Glomerular visceral epithelial cell (primary cell): Measurements from ENCODE around the gene OR1I1.
"Not testable (repeated sequence)": the region's sequence is repeated elsewhere in the genome, so short reads cannot be mapped to it uniquely, and the experiment has no call there.

Experiments
- DNase-seq: peaks from one replicate; pipeline ENCODE4 v3.0.0-alpha.2; 2016; ENCODE audit errors: extremely low spot score

The OR1I1 gene, protein sequence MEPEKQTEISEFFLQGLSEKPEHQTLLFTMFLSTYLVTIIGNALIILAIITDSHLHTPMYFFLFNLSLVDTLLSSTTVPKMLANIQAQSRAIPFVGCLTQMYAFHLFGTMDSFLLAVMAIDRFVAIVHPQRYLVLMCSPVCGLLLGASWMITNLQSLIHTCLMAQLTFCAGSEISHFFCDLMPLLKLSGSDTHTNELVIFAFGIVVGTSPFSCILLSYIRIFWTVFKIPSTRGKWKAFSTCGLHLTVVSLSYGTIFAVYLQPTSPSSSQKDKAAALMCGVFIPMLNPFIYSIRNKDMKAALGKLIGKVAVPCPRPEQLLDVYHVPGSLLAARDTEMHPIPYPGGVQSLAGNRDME

DNA sequence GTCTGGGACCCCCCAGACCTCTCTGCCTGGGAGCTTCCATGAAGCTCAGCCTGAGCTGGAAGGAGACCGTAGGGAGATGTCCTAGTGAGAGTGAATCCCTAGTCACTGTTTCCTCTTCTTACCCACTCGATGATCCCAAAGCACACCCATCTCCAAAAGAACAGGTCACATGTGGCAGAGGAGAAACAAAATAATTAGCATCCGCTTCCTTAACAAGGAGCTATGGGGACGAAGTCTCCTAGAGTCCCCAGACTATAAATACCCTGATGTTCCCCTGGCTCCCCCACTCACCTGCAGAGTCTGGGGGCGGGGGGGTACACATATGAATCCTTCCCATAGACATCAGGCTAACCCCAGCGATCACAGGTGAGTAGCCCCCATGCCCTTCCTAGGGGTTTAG is at the start of gene OR1I1:
OR1I1 (plus strand) TSS at position 301 of the 400 bp plus-strand sequence. CDS start 4,855 bp downstream, outside the sequence.
- DNase-seq: no peak

DNA sequence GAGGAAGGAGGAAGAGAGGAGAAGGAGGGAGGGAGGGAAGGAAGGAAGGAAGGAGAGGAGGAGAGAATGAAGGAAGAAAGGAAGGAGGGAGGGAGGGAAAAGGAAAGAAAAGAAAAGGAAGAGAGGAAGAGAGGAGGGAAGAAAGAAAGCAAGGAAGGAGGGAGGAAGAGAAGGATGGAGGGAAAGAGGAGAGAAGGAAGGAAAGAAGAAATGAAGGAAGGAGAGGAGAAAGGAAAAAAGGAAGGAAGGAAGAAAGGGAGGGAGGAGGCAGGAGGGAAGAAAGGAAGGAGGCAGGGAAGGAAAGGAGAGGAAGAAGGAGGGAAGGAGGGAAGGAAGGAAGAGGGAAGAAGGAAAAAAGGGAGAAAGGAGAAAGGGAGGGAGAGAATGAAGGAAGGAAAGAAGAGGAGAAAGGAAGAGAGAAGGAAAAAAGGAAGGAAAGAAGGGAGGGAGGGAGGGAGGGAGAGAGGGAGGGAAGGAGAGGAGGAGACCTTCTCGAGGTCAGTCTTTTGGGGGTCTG is 46.2 kb upstream of the OR1I1 start:
- no peak for DNase-seq

DNA sequence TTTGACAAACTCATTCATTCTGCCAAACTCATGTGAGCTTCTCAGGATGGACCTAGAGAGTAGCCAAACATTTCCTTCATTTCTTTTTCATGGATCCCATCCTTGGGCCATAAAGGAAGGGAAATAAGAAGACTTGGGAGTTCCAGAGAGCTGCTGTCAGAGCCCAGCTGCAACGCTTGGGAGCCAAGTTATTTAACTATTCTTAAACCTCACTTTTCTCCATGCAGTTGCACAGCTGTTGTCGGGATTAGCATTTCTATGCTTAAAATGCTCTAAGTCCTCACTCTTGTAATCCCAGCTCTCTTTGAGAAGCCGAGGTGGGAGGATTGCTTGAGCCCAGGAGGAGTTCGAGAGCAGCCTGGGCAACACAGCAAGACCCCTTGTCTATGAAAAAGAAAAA is 44.4 kb upstream of the OR1I1 start:
- no peak for DNase-seq

DNA sequence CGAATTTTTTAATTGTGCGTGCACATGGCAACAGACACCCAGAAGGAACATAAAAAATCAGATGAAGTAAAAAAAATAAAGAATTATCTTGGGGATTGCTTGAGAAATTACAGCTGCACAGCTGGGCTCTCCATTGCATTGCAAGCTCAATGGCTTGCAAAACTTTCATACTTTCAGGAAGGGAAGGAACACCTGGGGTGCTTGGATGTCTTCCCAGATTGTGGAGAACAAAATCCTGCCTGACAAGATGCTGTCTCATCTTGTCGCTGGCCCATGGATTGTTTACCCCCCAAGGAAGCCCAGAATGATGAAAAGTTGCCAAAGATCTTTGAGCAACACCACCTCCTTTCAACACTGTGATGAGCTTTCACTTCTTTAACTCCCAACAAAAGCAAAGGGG is 43.7 kb upstream of the OR1I1 start:
- no peak for DNase-seq

DNA sequence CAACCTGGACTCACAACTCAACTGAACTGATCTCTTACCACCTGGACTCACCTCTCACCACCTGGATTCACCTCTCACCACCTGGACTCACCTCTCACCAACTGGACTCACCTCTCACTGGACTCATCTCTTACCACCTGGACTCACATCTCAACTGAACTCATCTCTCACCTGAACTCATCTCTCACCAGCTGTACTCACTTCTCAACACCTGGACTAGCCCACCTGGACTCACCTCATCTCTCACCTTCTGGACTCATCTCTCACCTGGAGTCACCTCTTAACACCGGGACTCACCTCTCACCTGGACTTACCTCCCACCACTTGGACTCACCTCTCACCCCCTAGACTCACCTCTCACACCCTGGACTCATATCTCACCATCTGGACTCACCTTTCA is 40.0 kb upstream of the OR1I1 start:
- DNase-seq: no peak

DNA sequence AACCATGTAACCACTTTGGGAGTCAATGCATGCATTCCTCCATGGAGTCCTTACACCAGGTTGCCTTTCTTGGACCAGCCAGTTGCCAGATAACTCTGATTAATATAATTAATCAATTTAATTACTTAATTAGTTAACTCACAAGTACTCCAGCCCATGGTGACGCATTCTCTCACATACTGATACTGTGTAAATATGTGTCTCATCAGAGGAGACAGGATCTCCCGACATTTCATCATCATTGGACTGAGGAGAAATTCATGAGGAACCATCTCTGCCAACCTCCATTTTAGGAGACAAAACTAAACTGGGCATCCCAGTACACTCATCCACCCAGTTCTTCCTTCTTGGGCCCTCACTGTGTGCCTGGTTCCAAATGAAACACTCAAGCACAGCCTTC is 39.2 kb upstream of the OR1I1 start:
- DNase-seq: no peak

DNA sequence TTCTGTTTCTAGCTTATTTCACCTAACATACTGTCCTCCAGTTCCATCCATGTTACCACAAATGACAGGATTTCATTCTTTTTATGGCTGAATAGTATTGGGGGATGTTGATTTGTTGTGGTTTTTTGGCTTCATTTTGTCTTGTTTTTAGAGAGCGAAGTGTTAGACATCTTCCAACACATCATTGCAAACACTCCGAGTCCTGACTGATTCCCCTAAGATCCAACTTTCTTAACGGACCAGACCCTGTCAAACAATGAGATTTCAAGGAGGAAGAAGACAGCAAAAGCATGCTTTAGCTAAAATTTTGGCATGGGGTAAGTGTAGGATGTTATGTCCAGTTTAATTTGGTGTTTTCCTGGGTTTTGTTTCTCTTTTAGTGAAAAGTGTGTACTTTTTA is 36.5 kb upstream of the OR1I1 start:
- DNase-seq: no peak

DNA sequence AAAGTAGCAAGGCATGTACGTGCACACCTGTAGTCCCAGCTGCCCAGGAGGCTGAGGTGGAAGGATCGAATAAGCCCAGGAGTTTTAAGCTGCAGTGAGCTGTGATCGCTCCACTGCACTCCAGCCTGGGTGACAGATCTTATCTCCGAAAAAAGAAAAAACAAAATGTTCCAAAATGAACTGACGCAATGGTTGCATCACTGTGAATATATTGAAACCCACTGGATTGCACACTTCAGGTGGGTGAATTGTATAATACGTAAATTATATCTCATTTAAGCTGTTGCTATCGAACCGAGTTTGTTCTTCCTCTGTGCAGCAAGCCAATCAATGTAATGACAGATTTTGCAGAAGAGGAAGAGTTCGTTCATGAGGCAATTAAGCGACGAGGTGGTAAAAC is 34.3 kb upstream of the OR1I1 start:
- no peak for DNase-seq

DNA sequence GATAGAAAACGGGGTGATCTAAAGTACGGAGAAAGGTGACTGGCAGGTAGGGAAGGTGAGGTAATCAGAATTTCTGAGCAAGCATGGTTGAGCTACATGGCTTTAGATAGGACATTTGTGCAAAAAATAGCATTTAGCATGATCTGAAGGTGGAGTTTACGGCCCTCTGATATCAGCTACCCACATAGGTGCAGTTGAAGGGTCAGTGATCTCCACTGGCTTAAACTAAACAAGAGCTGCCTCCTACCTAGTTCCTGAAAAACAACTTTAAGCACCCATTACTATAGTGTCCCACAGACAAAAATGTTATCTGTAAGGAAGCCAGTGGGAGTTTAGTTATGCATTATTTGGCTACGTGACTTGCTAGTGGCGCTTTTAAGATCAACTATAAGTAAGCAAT is 33.9 kb upstream of the OR1I1 start:
- no peak for DNase-seq

DNA sequence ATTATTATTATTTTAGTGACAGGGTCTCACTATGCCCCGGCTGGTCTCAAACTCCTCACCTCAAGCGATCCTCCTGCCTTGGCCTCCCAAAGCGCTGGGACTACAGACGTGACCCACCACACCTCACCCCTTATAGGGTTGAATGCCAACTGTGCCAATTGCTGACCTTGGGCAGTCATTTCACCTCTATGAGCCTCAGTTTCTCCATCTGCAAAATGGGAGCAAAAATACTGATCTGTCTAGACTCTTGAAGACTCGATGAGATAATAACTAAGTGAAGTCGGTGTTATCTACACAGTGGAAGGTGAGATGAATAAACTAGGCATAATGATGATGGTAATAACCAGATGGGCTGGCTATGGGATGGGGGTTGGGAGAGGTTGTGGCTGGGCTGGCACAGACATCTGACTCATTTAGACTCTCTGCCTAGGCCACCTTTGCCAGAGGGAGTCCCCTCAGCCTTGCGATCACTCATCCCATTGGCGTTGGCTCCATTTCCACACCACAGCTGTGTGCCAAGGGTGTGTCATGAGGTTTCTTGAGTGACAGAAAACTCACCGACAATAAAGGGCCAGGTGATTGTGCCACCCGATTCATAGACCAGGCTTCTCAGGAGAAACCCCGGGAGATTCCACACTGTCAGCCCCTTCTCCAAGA is 33.0 kb upstream of the OR1I1 start, which contains the start of gene CASP14:
CASP14 (plus strand) TSS at position 596 of the 657 bp plus-strand sequence. CDS start 2,772 bp downstream, outside the sequence.
- no peak for DNase-seq

DNA sequence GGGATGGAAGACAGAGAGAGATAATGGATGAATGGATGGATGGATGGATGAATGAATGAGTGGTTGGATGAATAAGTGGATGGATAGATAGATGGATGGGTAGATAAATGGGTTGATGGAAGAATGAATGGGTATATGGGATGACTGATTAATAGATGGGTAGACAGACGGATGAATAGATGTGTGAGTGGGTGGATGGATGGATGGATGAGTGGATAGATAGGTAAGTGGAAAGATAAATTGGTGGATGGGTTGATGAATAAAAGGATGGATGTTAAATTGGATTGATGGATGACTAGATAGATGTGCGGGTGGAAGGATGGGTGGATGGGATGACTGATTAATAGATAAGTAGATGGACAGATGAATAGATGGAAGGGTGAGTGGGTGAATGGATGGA is 31.4 kb upstream of the OR1I1 start:
- DNase-seq: no peak

DNA sequence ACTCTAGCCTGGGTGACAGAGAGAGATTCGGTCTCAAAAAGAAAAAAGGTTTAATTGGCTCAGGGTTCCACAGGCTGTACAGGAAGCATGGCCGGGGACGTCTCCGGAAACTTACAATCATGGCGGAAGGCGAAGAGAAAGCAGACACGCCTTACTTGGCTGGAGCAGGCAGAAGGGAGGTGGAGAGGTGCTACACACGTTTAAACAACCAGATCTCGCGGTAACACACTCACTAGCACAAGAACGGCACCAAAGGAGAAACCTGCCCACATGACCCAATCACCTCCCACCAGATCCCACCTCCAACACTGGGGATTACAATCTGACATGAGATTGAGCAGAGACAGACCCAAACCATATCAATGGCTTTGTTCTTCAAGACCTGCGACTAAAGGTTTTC is 20.0 kb upstream of the OR1I1 start:
- DNase-seq: no peak

DNA sequence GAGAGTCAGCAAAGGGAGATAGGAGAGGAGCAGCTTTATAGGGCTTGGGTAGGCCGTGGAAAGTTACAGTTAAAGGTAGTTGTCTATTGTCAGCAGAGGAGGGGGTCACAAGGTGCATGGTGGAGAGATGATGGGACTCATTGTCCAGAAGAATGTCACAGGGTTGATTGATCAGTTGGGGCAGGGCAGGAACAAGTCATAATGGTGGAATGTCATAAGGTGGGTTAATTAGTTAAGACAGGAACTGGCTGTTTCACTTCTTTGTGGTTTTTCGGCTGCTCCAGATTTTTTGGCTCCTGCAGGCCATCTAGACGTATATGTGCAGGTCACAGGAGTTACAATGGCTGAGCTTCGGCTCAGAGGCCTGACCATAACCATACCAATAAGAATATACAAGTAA is 11.6 kb upstream of the OR1I1 start:
- not testable (repeated sequence) for DNase-seq

DNA sequence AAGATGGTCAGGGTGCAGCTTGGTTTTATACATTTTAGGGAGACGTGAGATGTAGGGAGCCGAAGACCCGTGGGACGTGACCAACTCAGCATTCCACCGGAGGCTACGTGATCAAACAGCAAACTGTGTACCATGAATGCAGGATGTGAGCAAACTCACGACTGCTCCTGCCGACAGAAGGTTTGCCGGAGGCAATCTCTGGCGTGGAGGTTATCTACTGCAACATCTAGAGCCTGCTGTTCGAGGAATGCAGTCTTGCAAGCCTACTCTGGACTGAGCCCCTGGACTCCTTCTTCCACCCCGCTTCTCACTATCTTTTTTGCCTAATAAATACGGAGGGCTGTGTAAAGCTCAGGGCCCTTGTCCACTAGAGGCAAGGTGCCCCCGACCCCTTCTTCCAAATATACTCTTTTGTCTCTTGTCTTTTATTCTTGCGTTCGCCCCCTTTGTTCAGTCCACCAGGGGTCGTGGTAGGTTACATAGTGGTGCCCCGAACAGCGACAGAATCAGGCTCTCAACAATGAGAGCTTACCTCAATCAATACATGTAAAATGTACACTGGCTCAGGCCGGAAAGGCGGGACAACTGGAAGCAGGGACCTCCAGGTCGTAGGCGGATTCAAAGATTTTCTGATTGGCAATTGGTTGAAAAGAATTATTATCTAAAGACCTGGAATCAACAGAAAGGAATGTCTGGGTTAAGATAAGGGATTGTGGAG is 8.9 kb upstream of the OR1I1 start:
- no peak for DNase-seq

DNA sequence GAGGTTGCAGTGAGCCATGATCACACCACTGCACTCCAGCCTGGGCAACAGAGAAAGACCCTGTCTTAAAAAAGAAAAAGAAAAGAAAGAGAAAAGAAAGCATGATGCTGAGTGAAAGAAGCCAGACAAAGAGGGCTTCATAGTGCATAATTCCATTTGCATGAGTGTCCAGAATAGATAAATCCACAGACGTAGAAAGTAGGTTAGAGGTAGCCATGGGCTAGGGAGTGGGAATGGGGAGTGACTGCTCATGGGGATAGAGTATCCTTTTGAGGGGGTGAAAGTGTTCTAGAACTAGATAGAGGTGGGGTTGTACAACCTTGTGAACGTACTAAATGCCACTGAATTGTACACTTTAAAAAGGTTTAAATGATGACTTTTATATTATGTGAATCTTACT is 7.6 kb upstream of the OR1I1 start:
- DNase-seq: no peak

DNA sequence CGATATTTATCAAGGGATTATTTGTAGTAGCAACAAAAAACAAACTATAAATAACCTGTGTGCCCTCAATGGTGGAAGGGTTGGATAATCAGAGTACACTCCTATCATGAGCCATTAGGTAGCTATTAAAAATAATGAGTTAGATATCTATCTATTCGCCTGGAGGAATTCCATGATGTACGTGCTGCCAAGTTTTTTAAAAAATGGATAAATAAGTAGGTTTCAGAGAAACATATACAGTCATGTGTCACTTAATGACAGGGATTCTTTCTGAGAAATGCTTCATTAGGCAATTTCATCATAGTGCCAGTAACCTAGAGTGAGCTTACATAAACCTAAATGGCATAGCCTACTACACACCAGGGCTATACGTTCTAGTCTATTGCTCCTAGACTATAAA is 6.2 kb upstream of the OR1I1 start:
- no peak for DNase-seq

DNA sequence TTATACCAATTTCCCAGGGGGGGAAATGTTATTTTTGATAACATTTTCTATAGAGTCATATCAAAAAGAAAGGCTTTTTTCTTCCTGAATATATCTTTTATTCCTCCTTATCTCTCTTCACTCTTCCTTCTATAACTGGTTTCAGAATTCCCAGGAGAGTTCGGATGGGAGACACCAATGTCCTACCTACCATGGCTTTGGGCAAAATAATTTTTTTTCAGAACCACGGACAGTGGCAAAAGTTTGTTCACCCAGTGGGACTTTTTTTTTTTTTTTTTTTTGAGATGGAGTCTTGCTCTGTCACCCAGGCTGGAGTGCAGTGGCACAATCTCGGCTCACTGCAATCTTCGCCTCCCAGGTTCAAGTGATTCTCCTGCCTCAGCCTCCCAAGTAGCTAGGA is 2.0 kb upstream of the OR1I1 start:
- not testable (repeated sequence) for DNase-seq

DNA sequence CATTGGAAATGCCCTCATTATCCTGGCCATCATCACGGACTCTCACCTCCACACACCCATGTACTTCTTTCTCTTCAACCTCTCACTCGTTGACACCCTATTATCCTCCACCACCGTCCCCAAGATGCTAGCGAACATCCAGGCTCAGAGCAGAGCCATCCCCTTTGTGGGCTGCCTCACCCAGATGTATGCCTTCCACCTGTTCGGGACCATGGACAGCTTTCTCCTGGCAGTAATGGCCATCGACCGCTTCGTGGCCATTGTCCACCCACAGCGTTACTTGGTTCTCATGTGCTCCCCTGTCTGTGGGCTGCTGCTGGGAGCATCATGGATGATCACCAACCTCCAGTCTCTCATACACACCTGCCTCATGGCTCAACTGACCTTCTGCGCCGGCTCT is 5.2 kb downstream of the OR1I1 start:
- no peak for DNase-seq

DNA sequence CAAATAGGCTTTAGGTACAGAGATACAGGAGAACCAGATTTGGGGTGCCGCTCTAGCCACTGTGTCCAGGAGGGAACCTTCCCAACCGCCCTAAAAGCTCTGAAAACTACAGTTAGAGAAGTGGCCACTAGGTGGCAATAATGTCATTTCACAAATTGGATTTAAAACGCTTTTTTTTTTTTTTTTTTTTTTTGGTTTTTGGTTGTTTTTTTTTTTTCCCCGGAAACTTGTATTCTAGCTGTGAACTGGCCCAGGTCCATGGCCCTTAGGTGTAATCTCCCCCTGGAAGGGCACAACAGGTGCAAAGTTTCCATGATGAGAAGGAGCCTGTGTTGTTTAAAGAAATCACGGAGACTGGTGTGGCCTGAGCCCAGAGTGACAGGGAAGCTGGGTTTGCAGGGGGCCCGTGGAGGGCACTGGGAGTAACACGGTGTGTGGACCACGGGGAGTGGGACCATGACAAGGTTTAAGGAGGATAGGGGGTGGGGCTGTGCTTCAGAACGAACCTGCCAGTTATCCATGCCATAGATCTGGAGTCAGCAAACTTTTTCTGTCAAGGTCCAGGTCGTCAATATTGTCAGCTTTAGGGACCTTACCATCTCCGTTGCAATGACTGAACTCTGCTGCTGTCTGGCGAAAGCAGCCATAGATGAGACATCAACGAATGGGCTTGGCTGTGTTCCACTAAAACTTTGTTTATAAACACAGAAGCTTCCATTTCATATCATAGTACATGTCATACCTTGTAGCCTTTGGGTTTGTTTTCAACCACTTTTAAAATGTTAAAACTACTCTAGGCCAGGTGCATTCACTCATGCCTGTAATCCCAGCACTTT is 10.1 kb downstream of the OR1I1 start:
- DNase-seq: peak; percentile 75

DNA sequence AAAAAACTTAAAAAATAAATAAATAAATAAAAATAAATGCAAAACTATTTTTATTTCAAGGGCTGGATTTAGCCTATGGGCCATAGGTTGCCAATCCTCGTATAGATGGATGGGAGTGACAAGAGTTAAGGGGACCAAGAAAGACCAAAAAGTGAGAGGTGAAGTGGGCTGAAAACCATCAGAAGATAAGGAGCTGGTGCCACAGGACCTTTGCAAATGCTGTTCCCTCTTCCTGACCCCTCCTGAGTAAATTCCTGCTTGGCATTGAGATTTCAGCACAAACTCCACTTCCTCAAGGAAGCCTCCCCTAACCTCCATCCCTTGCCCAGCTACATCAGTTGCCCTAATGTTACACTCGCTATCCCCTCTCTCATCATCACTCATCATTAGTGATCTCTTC is 11.0 kb downstream of the OR1I1 start:
- no peak for DNase-seq

DNA sequence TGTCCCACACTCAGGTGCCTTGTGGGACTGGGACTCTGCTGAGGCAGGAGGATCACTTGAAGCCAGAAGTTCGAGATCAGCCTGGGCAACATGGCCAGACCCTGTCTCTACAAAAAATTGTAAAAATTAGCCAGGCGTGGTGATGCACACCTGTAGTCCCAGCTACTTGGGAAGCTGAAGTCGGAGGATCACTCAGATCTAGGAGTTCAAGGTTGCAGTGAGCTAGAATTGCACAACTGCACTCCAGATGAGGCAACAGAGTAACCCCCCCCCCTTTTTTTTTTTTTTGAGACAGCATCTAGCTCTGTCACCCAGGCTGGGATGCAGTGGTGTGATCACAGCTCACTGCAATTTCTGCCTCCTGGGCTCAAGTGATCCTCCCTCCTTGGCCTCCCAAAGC is 14.2 kb downstream of the OR1I1 start:
- no peak for DNase-seq

DNA sequence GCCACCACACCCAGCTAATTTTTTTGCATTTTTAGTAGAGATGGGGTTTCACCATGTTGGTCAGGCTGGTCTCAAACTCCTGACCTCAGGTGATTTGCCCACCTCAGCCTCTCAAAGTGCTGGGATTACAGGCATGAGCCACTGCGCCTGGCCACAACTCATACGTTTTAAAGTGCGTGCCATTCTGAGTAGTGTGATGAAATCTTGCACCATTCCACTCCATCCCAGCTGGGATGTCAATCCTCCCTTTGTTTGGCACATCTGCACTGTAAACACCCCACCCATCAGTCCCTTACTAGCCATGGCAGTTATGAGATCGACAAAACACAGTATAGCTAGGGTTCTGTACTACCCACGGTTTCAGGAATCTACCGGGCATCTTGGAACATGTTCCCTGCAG is 16.0 kb downstream of the OR1I1 start:
- not testable (repeated sequence) for DNase-seq
